IPS-20b (cell line): Measurements from ENCODE around the gene CALD1.
"Not testable (repeated sequence)": the region's sequence is repeated elsewhere in the genome, so short reads cannot be mapped to it uniquely, and the experiment has no call there.

Experiments used
- H3K27ac ChIP-seq: one replicate; pipeline ENCODE4 v1.5.1; 2013; ENCODE audit warnings: low read length
- H3K27me3 ChIP-seq: 2 replicates; pipeline ENCODE4 v1.6.1; 2013; ENCODE audit warnings: mild to moderate bottlenecking, low read length, inconsistent platforms; ENCODE audit not compliant: insufficient read depth
- H3K36me3 ChIP-seq: 2 replicates; pipeline ENCODE4 v1.6.1; 2013; ENCODE audit warnings: low read depth, mild to moderate bottlenecking, inconsistent platforms, low read length, moderate library complexity; ENCODE audit not compliant: insufficient read depth
- H3K4me1 ChIP-seq: 2 replicates; pipeline ENCODE4 v1.6.1; 2013; ENCODE audit warnings: mild to moderate bottlenecking, control low read depth, inconsistent platforms, low read length, moderate library complexity; ENCODE audit not compliant: insufficient read depth
- H3K4me3 ChIP-seq: 2 replicates; pipeline ENCODE4 v1.5.1; 2013; ENCODE audit warnings: mild to moderate bottlenecking, low read length, inconsistent platforms
- H3K9ac ChIP-seq: 2 replicates; pipeline ENCODE4 v1.6.1; 2013; ENCODE audit warnings: low read depth, mild to moderate bottlenecking, inconsistent platforms, low read length, moderate library complexity
- H3K9me3 ChIP-seq: 2 replicates; pipeline ENCODE4 v1.6.1; 2013; ENCODE audit warnings: mild to moderate bottlenecking, low read depth, low read length, inconsistent platforms; ENCODE audit not compliant: insufficient read depth

CALD1 gene

DNA sequence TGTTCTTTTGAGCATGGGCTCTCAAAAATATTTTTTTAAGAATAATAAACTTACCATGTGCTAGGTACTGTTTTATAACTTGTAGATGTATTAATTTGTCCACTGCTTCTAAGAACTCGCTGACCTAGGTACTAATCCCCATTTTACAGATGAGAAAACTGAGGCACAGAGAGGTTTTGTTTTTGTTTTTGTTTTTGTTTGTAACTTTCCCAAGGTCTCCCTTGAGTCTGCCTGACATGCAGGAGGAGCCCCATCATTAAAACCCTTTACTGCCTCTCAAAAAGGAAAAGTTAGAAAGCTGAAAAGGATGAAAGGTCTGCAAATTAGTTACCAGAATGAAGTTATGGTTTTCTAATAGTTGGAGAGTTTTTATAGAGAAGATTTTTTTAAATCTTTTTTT, 168.4 kb downstream of the CALD1 start:
- Histone ChIP-seq H3K27me3 (no peaks in the 10 kb centered on the region), H3K4me3 (no peak overlapping the region), H3K27ac (no peak overlapping the region), H3K9me3 (no peaks in the 10 kb centered on the region), H3K4me1 (no peaks in the 10 kb centered on the region), H3K36me3 (peaks cover 63% of the 10 kb centered on the region), H3K9ac (no peak overlapping the region)

DNA sequence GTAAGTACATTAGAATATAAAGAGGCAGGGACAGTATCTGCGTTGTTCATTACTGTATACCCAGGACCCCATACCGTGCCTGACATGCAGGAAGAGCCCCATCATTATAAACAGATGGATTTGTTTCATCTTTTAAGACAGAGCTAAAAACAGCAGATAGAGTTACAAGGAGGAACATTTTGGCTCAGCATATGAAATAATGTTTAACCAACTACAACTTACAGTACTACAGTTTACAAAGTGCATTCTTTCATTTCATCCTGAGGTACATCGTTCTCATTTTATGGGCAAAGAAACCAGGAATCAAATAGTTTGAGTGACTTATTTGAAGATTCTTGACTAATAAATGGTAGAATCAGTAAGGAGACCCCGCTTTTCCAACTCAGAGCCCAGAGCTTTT, 168.8 kb downstream of the CALD1 start:
- Histone ChIP-seq H3K9ac (no peak overlapping the region), H3K4me3 (no peak overlapping the region), H3K27ac (no peak overlapping the region), H3K27me3 (no peaks in the 10 kb centered on the region), H3K9me3 (no peaks in the 10 kb centered on the region), H3K36me3 (peaks cover 67% of the 10 kb centered on the region), H3K4me1 (no peaks in the 10 kb centered on the region)

DNA sequence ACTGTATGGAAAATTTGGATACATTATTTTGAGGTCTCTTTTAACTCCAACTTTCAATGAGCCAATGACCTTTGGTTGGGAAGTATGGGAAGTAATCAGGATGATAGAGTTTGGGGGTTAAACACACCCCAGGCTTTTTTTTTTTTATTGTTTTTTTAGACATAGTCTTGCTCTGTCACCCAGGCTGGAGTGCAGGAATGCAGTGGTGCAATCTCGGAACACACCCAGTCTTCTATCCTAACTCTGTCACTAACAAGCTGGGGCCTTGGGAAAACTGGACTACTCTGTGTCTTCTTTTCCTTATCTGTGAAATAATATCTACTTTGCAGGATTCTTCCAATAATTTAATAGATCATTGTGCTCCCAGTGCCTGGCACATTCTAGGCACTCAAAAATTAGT, 169.3 kb downstream of the CALD1 start:
- Histone ChIP-seq H3K27ac (no peak overlapping the region), H3K36me3 (peaks cover 70% of the 10 kb centered on the region), H3K9ac (no peak overlapping the region), H3K27me3 (no peaks in the 10 kb centered on the region), H3K4me1 (no peaks in the 10 kb centered on the region), H3K9me3 (no peaks in the 10 kb centered on the region), H3K4me3 (no peak overlapping the region)

DNA sequence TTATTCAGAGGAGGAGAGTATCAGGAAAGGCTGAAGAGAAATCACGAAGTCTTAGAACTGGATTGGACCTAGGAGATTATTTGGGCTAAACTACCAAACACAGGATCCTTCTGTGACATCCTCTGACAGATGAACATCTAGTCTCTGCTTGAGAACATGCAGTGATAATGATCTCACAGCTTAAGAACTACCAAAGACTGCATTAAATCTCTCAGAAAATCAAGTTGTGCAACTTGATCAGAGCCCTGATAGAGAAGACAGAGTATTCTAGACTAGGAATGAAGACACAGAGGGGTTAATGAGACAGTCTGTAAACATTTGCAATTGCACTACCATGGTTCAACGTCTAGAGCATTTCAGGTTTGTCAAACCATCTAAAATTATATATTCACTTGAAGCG, 169.7 kb downstream of the CALD1 start:
- peaks cover 72% of the 10 kb centered on the region for H3K36me3 ChIP-seq
- no peaks in the 10 kb centered on the region for H3K27me3 ChIP-seq
- no peak overlapping the region for H3K4me3 ChIP-seq
- no peaks in the 10 kb centered on the region for H3K4me1 ChIP-seq
- H3K27ac ChIP-seq = no peak overlapping the region
- H3K9ac ChIP-seq = no peak overlapping the region
- no peaks in the 10 kb centered on the region for H3K9me3 ChIP-seq

DNA sequence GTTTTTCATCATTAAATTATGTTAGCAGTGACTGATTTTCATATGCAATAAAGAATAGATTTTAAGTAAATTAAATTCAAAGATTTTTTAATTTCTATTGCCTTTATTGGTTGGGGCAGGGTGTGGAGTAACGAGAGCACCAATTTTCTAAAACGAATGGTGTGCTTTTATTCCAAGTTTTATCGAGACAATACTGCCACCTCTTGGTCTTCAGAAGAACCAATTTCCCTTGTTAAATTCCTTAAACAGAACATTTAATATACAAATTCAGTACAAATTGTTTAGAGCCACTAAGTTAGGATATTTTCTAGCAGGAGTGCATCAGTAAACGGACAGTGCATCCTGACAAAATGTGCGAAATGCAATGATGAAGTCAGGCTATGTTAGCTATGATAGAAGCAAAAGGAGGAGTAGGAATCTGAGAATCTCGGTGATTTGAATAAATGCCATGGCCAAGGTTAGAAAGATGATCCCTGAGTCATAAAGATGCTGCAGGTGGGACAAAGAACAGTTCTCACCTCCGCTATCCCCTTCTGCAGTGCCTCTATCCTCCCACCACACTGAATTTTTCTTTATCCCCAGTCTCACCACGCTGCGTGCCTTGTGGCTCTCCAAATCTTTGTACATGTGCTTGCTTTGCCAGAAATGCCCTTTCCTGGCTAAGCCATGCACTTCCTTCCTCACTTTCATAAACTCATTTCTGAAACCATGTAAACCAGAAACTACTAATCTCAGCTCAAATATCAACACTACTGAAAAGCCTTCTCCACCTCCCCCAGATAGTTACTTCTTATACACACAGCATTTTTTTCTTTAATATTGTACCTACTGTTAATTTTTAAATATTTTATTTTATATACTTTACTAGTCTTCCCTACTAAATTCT, 175.0 kb downstream of the CALD1 start:
- H3K4me3 ChIP-seq = no peak overlapping the region
- H3K4me1 ChIP-seq = no peaks in the 10 kb centered on the region
- no peaks in the 10 kb centered on the region for H3K27me3 ChIP-seq
- H3K9me3 ChIP-seq = no peaks in the 10 kb centered on the region
- peaks cover 81% of the 10 kb centered on the region for H3K36me3 ChIP-seq
- no peak overlapping the region for H3K9ac ChIP-seq
- H3K27ac ChIP-seq = no peak overlapping the region

DNA sequence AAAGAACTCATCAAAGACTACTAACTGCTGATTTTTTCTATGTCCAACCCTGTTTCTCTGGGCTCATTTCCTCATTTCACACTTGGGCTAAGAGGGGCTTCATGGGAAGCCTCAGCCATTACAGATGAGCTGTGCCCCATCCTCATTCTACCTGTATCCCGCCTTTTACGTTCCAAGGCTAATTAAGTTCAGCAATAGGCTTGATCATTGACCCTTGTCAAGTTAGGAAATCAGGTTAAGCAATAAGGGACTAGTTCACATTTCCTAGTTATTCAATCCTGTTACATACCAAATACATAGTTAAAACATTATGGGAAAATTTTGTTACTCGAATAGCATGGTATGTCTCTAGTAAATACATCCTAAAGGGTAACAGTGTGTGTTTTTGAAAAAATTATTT, 177.6 kb downstream of the CALD1 start:
- H3K9me3 ChIP-seq = no peaks in the 10 kb centered on the region
- no peaks in the 10 kb centered on the region for H3K27me3 ChIP-seq
- no peak overlapping the region for H3K4me3 ChIP-seq
- H3K4me1 ChIP-seq = no peaks in the 10 kb centered on the region
- no peak overlapping the region for H3K27ac ChIP-seq
- H3K9ac ChIP-seq = no peak overlapping the region
- H3K36me3 ChIP-seq = peaks cover 81% of the 10 kb centered on the region

DNA sequence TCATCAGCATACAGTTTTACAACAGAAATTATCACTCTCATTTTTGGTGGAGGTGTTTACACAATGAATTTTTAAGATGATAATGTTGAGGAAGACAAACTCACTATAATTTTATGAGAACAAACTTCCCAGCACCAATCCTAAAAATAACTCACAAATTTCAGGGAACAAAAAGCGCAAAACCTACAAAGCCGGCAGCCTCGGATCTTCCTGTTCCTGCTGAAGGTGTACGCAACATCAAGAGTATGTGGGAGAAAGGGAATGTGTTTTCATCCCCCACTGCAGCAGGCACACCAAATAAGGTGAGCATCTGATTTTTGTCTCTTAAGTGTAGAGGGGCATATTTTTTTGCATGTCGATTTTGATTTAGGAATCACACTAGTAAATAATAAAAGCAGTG, 180.4 kb downstream of the CALD1 start:
- H3K4me3 ChIP-seq = no peak overlapping the region
- H3K27me3 ChIP-seq = no peaks in the 10 kb centered on the region
- no peak overlapping the region for H3K27ac ChIP-seq
- H3K9me3 ChIP-seq = no peaks in the 10 kb centered on the region
- no peak overlapping the region for H3K9ac ChIP-seq
- no peaks in the 10 kb centered on the region for H3K4me1 ChIP-seq
- H3K36me3 ChIP-seq = peaks cover 84% of the 10 kb centered on the region

DNA sequence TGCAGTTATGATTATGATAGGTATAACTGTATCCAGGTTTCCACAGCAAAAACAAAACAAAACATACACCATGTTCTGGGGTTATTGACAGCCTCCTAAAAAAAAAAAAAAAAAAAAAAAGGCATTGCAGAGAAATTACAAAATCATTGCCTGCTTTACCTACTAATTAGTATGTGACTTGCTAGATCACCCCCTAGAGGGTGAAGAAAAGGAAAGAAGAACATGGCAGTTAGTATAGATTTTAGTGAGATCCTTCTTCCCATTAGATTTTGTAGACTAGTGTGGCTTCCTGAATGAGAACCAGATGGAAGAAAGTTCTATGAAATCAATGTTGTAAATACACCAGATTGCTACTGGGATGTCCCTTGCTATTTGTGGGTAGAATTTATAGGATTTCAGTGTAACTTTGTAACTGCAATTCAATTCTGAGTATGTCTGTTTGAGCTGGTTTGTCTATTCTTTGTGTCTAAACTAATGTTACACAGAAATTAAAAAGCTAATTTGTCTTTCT, 182.9 kb downstream of the CALD1 start:
- Histone ChIP-seq H3K9me3 (no peaks in the 10 kb centered on the region), H3K9ac (no peak overlapping the region), H3K27ac (no peak overlapping the region), H3K4me3 (no peak overlapping the region), H3K4me1 (no peaks in the 10 kb centered on the region), H3K27me3 (no peaks in the 10 kb centered on the region), H3K36me3 (peaks cover 91% of the 10 kb centered on the region)

DNA sequence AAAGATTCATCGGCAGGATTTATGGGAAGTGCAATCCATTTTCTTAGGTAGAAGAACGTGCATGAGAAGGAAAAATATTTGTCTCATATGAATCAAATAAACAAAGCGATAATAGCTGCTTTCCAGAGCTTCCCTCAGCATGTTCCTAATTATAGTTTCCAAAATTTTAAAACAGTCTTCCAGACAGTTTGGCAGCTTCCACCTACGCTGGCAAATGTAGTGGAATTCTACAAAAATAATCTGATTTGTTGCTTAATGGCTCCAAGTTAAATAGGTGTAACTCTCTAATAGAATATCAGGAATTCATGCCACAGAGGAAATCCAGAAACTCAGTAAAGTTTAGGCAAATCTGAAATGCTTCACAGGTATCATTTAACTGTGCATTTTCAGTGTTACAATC, 183.6 kb downstream of the CALD1 start:
- no peaks in the 10 kb centered on the region for H3K9me3 ChIP-seq
- H3K27ac ChIP-seq = no peak overlapping the region
- no peak overlapping the region for H3K9ac ChIP-seq
- peaks cover 87% of the 10 kb centered on the region for H3K36me3 ChIP-seq
- H3K4me3 ChIP-seq = no peak overlapping the region
- no peaks in the 10 kb centered on the region for H3K4me1 ChIP-seq
- no peaks in the 10 kb centered on the region for H3K27me3 ChIP-seq

DNA sequence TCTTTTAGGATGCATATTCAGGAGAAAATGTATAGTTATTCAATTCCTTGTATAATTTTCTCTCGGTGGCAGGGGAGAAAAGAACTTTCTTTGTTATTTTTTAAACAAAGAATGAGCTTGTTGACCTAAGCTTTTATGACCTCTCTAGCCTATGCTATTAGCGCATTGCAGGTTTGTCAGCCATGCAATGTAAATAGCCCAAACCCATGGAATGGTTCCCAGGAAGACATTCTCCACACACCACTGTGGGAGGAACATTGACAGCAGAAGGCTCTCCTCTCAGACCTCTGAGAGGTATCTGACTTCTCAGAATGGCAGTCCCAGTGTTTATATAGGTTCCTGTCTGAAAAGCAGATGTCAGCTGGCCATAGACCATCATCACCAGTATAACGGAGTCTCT, 187.3 kb downstream of the CALD1 start:
- Histone ChIP-seq H3K36me3 (peaks cover 56% of the 10 kb centered on the region), H3K9ac (no peak overlapping the region), H3K4me1 (no peaks in the 10 kb centered on the region), H3K27ac (no peak overlapping the region), H3K9me3 (no peaks in the 10 kb centered on the region), H3K27me3 (no peaks in the 10 kb centered on the region), H3K4me3 (no peak overlapping the region)

DNA sequence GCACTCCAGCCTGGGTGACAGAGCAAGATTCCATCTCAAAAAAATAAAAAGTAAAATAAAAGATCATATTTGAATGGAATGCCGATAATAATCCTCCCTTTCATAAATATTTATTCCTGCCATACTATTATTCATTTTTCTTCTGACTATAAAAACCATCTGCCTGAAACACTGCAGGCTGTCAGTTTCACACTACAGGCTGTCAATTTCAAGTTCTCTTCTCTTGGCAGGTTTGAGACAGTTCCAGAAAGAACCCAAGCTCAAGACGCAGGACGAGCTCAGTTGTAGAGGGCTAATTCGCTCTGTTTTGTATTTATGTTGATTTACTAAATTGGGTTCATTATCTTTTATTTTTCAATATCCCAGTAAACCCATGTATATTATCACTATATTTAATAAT, 188.7 kb downstream of the CALD1 start:
- Histone ChIP-seq H3K27me3 (no peaks in the 10 kb centered on the region), H3K36me3 (peaks cover 42% of the 10 kb centered on the region), H3K9ac (no peak overlapping the region), H3K9me3 (no peaks in the 10 kb centered on the region), H3K4me3 (no peak overlapping the region), H3K4me1 (no peaks in the 10 kb centered on the region), H3K27ac (no peak overlapping the region)

DNA sequence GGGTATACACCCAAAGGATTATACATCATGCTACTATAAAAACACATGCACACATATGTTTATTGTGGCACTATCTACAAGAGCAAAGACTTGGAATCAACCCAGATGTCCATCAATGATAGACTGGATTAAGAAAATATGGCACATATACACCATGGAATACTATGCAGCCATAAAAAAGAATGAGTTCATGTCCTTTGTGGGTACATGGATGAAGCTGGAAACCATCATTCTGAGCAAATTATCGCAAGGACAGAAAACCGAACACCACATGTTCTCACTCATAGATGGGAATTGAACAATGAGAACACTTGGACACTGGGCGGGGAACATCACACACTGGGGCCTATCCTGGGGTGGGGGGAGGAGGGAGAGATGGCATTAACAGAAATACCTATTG, 202.2 kb downstream of the CALD1 start:
- H3K4me3 ChIP-seq, H3K9me3 ChIP-seq, H3K4me1 ChIP-seq, H3K36me3 ChIP-seq, H3K27ac ChIP-seq, H3K27me3 ChIP-seq, H3K9ac ChIP-seq: not testable (repeated sequence)
